ENCODE data around the gene PIF1.

Gene PIF1, protein sequence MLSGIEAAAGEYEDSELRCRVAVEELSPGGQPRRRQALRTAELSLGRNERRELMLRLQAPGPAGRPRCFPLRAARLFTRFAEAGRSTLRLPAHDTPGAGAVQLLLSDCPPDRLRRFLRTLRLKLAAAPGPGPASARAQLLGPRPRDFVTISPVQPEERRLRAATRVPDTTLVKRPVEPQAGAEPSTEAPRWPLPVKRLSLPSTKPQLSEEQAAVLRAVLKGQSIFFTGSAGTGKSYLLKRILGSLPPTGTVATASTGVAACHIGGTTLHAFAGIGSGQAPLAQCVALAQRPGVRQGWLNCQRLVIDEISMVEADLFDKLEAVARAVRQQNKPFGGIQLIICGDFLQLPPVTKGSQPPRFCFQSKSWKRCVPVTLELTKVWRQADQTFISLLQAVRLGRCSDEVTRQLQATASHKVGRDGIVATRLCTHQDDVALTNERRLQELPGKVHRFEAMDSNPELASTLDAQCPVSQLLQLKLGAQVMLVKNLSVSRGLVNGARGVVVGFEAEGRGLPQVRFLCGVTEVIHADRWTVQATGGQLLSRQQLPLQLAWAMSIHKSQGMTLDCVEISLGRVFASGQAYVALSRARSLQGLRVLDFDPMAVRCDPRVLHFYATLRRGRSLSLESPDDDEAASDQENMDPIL

DNA sequence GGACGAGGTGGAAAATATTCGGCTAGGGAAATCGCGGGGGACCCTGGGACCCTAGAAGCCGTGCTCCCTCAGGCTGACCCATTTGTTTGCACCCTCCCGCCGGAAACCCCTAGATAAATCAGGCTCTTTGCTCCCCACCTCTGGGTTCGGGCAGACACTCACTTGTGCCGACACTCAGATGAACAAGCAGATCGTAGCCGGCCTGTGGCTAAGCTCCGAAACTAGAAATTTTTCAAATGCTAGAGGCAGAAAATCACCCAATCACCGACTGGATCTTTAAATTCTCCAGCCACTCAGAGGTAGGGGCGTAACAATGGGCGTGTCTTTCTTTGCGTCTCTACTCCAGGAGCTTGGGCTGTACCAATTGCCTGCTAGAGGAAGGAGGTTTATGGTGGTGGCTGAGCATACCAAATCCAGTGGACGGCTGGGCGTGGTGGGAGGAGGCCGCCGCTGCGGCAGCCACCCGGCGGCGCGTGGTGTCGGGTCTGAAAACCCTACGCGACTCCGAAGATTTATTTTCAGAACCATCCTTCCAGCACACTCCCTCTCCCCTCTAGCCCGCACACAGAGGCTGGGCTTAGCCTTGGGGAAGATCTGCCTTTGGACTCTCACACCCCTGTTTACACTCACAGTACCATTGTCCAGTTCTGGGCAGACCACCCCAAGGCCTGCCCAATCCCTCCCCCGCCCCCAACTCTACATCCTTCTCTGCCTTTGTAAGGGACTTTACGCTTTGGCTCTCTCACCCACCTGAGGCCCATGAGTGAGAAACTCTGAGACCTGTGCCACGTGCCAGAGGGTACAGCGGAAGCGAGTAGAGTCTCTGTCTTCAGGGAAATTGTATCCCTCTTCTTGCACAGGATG lies at the start of gene PIF1:
Gene PIF1, minus strand, starts transcription at position 217 of the 864 bp plus-strand sequence. CDS start 1,312 bp downstream, outside the sequence.
- peak; percentile 100 for DNase-seq (ENCODE audit: low read depth)

DNA sequence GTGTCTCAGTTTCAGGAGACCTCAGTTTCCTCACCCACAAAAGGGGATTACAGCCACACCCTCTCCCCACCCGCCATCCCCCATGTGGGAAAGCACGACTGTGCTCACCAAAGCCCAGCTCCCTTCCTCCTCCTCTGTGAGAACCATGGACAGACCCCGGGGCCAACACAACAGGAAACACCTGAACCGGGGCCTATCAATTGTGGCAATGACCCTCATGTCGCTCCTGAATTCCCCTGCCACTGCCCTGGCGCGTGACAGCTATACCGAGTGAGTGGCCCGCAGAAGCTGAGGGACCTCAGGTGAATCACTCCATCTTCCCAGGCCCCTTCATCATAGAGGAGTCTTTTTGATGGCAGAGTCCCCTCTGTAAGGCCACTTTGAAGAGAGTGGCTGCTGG lies 44.9 kb upstream of the PIF1 start:
- DNase-seq (ENCODE audit: low read depth): no peak

DNA sequence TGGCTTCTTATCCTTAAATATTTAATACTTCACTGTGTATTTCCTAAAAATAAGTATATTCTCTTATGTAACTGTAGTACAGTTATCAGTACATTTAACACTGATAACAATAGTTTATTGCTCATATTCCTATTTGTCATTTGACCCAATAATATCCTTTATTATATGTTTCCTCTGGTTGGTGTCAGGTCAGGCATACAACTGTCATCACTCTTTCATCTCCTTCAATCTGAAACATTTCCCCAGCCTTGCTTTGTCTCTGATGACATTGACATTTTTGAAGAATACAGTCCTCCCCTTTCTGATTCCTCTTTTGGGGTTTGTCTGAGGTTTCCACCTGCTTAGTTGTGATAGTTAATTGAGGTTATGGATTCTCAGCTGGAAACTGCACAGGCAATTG lies 44.1 kb upstream of the PIF1 start:
- DNase-seq (ENCODE audit: low read depth): no peak

DNA sequence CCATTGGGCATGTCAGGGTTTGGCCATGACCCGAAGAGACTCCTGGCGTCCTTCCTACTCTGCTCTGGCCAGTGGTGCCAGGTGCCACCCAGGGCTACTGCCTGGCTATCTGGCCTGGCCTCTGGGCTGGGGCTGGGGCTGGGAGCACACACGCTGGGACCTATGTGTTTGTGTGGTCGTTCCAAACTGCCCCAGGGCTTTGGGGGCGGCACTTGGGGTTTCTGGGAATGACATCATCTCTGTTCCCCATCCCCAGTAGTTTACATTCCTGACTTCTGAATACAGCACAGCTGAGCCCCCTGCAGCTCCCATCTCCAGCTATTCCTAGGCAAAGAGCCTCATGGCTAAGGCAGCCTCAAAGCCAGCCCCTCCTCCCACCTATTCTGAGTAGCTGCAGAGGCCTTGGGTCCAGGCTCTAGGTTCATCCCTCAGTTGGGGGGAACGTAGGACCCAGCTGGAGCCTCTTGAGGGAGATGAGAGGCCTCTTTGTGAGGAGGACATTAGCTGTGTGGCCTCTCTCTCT lies 40.6 kb upstream of the PIF1 start:
- peak; percentile 95 for DNase-seq (ENCODE audit: low read depth)

DNA sequence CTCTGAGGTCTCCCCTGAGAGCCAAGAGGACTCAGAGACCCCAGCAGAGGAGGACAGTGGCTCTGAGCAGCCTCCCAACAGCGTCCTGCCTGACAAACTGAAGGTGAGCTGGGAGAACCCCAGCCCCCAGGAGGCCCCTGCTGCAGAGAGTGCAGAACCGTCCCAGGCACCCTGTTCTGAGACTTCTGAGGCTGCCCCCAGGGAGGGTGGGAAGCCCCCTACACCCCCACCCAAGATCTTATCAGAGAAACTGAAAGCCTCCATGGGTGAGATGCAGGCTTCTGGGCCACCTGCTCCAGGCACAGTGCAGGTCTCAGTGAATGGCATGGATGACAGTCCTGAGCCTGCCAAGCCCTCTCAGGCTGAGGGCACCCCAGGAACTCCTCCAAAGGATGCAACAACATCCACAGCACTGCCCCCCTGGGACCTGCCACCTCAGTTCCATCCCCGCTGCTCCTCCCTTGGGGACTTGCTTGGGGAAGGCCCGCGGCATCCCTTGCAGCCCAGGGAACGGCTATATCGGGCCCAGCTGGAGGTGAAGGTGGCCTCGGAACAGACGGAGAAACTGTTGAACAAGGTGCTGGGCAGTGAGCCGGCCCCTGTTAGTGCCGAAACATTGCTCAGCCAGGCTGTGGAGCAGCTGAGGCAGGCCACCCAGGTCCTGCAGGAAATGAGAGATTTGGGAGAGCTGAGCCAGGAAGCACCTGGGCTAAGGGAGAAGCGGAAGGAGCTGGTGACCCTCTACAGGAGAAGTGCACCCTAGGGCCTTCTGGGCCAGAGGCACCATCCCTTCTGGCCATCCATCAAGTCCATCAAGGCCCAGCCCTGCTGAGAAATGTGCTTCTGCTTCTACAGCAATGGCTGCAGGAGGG lies 39.9 kb upstream of the PIF1 start:
- no peak for DNase-seq (ENCODE audit: low read depth)

DNA sequence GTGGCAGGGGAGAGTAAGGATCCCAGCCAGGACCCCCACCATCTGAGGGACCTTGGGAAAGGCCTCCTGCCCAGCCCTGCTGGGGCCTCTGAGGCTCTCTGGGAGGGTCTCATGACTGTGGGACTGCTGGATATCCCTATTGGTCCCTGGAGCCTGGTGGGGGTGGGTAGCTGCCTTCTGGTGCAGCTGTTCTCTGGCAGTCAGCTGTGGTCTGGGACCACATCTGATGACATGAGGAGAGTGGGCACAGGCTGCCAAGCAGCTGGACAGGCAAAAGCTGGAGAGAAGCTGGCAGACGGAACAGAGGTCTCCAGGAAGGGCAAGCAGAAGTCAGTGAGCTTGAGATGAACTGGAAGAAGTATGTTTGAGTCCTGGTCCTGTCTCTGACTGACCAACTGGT lies 38.6 kb upstream of the PIF1 start:
- DNase-seq (ENCODE audit: low read depth): no peak

DNA sequence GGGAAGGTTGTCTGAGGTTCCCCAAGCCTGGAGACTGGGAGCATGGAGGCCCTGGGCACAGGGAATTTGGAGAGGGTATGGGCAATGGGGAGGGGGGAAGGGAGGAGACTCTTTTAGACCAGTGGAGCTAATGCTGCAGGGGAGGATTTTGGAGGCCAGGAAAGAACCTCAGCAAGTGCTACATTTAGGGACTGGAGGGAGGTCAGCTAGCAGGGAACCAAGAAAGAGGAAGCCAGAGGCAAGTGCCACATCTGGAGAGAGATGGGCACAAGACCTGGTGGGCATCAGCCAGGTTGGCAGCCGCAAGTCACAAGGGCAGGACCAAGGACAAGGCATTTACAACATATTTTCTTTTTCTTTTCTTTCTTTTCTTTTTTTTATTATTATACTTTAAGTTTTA lies 37.0 kb upstream of the PIF1 start:
- no peak for DNase-seq (ENCODE audit: low read depth)

DNA sequence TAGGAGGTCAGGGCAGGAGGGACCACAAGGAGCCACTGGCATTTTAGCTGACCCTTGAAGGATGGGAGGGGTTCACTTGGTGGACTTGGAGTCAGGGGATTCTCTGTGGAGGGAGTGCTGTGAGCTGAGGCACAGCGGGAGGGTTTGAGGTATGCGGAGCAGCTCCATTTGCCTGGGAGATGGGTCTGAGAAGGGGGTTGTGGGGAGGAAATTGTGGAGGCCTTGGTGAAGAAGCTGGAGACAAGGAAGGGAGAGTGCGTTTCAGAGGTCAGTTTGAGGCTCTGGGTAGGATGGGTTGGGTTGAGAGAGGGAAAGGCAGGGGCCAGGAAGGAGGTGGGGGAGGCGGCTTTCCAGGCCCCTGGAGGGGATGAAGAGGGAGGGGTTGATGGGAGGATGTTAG lies 36.5 kb upstream of the PIF1 start:
- no peak for DNase-seq (ENCODE audit: low read depth)

DNA sequence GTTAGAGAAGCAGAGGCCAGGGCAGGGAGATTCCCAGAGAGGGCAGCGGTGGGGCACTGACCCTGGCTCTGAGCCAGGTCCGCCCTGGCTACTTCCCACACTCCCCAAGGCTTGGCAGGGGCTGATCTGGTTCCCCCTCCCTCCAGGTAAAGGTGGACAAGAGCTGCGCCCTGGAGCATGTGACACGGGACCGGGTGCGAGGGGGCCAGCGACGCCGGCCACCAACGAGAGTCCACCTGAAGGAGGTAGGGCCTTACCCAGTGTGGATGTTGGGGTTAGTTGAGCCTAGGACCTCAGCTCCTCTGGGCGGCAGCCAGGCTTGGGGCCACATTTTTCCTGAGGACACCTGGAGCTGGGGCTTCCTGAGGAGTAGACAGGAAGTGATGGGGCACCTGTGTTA lies 35.9 kb upstream of the PIF1 start:
- no peak for DNase-seq (ENCODE audit: low read depth)

DNA sequence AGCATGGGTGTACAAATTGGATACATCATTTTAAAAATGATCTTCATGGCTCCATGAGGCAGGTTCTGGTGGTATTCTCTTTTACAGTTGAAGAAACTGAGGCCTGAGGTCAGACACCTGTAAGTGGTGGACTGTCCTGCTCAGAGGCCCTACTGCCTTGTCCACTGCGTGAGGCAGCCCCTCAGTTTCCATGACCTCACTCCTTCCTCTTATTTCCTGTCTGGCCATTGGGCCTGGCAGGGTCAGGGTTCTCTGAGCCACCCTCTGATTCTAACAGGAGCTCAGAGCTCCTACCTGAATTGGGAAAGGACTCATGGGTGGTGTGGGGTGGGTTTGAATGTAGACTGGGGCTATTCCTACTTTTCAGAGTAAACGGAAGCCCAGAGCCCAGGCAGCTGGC lies 33.8 kb upstream of the PIF1 start:
- DNase-seq (ENCODE audit: low read depth): no peak

DNA sequence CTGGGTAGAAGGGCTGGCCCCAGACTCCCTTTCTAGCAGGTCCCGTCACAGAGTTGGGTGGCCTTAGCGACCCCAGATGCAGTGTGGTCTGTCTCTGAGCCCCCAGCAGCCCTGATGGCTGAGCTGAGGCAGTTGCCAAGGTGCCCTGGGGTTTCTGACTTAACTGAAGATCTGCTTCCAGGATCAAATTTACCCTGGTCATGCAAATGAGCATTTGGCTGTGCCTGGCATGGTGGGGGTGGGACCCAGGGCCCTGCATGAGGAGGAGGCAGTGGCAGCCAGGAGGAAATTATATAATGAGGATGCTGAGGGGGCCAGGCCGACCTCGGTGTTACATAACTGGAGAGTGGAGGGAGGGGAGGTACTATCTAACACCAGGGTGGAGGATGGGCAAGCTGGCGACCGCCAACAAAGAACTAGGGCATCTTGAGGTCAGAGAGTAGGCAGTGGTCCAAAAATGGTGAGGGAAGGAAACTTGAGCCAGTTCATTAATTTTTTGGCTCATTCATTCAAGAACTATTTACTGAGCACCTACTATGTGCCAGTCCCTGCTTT lies 32.7 kb upstream of the PIF1 start:
- DNase-seq (ENCODE audit: low read depth): no peak

DNA sequence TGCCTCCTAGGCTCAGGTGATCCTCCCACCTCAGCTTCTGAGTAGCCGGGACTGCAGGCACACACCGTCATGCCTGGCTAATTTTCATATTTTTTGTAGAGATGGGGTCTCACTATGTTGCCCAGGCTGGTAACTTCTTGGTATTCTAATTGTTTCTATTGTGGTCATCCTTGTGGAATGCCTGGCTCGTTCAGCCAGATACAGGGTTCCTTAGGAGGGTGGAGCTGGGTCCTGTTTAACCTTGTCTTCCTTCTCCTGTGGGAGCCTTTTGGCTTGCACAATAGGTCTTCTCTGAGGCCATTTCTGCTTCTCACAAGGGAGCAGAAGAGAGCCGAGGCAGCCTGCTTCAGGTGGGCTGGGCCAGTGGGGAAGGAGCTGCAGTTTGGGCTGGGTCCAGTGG lies 32.0 kb upstream of the PIF1 start:
- DNase-seq (ENCODE audit: low read depth): peak; percentile 54

DNA sequence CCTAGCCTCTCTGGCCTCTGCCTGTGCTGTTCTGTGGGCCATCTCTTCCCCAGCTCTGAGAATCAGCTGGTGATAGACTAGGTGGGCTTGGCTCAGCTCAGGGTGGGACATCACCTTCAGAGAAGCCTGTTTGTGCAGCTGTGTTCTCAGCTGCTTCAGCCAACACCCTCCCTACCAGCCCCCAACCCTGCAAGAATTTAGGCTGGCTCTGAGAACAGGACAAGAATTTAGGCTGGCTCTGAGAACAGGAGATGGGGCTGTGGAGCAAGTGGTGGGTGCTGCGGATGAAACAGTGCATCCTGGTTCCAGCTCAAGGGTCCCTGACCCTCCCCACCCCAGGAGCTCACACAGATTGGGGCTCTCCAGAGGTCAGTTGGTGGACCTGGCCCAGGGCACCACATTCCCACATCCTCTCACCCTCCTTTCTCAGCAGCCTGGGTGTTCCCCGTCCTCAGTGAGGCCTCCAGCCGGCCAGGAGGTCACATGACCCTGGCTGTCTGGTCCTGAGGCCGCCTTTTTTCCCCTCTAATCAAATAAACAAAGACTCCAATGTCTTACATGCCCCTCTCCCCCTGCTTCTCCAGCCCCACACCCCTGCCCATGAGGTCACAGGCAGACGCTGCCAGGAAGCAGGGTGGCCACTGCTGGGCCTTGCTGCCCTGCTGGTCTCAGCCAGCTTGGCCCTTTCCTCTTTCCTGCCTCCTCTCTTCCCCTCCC lies 31.1 kb upstream of the PIF1 start:
- peak; percentile 37 for DNase-seq (ENCODE audit: low read depth)

DNA sequence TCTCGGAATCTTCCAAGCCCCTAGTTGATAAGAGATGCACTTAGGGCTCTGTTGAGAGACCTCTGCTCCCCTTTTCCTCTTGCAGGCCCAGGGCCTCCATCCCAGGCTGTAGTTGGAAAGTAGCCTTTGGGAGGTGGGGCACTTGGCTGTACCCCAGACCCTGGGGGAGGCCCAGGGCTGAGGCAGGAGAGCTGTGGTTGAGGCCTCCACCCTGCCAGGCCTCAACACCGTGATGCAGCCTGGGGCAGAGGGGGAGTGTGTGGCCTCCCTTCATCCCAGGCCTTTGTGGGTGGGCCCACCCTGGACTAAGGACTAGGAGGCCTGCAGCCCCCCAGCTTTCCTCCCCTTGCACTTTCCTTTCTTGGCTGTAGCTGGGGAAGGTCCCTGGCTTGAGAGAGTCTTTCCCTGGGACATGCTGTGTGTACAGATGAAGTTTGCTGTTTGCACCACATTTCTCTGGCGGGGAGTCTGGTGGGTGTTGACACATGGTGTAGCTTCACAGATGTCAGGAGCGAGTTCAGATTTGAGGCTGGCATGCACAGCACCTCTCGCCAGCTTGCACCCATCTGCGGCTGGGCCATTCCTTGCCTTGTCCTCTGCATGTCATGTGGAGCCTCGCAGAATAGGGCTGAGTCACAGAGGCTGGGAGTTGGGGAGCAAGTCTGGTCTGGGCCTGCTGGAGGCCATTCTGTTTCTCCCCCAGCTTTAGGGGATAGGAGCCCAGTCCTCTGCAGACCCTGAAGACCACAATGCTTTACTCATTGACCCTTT lies 29.9 kb upstream of the PIF1 start:
- peak; percentile 35 for DNase-seq (ENCODE audit: low read depth)

DNA sequence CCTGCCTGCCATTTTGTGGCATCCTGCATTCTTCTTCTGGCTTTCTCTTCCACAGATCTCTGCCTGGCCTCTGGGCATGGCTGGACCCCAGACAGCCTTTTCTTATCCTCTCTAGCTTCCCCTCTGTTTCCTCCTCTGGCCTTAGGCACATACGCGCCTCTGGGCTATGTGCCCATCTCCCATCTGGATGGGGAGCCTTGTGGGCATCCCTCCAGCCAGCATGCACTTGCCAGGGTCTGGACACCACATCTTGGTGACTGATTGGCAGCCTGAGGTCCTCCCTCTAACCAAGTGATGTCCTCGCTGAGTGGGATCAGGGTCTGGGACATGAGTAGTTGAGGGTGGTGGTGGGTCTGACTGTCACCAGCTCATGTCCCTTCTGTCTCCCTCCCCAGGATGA lies 29.1 kb upstream of the PIF1 start:
- no peak for DNase-seq (ENCODE audit: low read depth)

DNA sequence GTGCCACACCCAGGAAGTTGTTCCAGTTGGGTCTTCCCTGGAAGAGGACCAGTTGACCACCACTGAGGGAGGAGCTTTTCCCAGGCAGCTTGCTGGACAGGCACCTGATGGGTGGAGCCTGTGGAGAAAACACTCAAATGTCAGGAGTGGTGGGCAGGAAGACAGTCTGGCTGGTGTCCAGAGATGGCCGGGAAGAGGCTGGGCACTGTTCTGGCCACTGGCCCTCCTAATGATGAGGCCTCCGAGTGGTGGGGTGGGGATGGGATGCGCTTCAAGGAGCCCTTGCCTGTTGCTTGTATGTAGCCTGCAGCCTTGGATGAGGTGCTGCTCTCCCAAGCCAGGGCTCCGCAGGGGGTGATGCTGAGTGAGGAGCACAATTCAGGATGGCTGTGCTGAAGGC lies 28.6 kb upstream of the PIF1 start:
- no peak for DNase-seq (ENCODE audit: low read depth)

DNA sequence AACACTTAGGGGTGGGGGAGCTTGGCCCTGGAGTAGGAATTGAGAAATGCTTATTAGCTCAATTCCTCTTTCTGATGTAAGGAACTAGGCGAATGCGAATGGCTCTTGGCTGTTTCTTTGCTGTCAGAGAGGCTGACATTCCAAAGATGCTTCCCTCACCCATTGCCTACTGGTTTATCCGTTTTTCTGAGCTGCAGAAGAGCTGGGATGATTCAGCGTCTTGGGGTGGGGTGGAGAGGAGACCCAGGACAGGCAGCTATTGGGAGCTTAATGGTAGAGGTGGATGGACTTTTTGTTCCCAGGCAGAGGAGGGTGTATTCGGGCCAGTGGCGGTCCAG lies 26.0 kb upstream of the PIF1 start:
- DNase-seq (ENCODE audit: low read depth): peak; percentile 78

DNA sequence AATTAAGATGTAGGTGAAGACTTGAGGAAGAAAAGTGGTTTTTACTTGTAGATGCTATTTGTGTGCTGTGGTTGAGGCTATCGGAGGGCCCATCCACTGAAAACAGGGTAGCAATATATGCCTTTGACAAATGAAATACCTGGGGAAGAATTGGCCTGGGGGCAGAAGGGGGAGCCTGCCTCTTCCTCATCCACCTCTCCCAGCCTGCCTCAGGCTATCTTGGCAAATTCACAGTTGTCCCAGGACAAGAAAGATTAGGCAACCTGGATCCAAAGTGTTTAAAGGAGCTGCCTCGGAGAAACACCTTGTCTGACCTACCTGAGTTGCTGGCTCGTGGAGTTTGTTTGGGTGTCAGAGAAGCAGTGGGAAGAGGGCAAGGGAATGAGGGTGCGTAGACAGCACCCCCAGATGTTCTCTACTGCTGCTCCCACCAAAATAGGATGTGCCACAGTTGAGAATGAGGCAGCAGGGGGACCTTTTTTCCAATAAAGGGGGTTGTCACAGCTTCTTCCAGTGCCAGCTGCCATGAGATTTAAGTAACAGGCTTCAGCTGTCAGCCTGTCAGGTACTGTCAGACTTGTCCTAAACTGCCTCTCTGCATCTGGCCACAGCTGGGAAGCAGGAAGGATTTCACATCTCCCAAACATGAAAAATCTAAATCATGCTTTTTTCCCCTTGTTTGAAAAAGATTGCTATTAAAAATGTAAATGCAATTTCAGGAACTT lies 25.5 kb upstream of the PIF1 start:
- DNase-seq (ENCODE audit: low read depth): no peak

All from ELR (cell line).